Breast epithelium (tissue), 4 donors: ENCODE results near the gene SMPX. TPM values are rescaled to one million over a fixed set of nuclear protein-coding genes. Genes with fewer than 3 reads are reported as not detected.
"Not testable (repeated sequence)": the region's sequence is repeated elsewhere in the genome, so short reads cannot be mapped to it uniquely, and the experiment has no call there.

ENCODE experiments used
- DNase-seq, 2 donors: peaks; one replicate each; pipeline ENCODE4 v3.0.0-alpha.2; 2019; ENCODE audit warnings: low spot score in 2 of 2
- H3K27ac ChIP-seq, 2 donors: fragments of 200-600 bp; sonication (generic) in 1 of 2; one replicate each; pipeline ENCODE4 v1.5.1; 2016 to 2019; ENCODE audit warnings: mild to moderate bottlenecking in 1 of 2
- H3K27me3 ChIP-seq, 2 donors: fragments of 200-600 bp; sonication (generic) in 1 of 2; one replicate each; pipeline versions ENCODE4 v1.5.1 to v1.6.0; 2017 to 2019; ENCODE audit warnings: control low read depth in 1 of 2, mild to moderate bottlenecking in 1 of 2
- H3K36me3 ChIP-seq: fragments of 200-600 bp; one replicate; pipeline ENCODE4 v1.5.1; 2019
- H3K4me1 ChIP-seq, 2 donors: fragments of 200-600 bp; sonication (generic); one replicate each; pipeline ENCODE4 v1.5.1; 2016 to 2019; ENCODE audit warnings: control low read depth in 1 of 2
- H3K4me3 ChIP-seq, 3 donors: fragments of 200-600 bp; sonication (generic); 1 replicate in 2 of 3; 2 replicates in 1 of 3; pipeline ENCODE4 v1.5.1; 2016 to 2019; ENCODE audit warnings: mild to moderate bottlenecking in 3 of 3, moderate library complexity in 2 of 3
- H3K9me3 ChIP-seq, 2 donors: fragments of 200-600 bp; sonication (generic) in 1 of 2; one replicate each; pipeline ENCODE4 v1.5.1; 2016 to 2019; ENCODE audit warnings: control low read depth in 1 of 2
- CTCF ChIP-seq, 3 donors: fragments of 450-650 bp; IDR thresholded peaks; one replicate each; pipeline ENCODE4 v1.5.1; 2016 to 2017; ENCODE audit warnings: antibody characterized with exemption in 3 of 3, mild to moderate bottlenecking in 3 of 3, moderate library complexity in 3 of 3
- POLR2A ChIP-seq: fragments of 450-650 bp; IDR thresholded peaks from one replicate; pipeline ENCODE4 v1.6.1; 2016; ENCODE audit warnings: antibody characterized with exemption, mild to moderate bottlenecking, moderate library complexity
- POLR2AphosphoS5 ChIP-seq, 3 donors: sonication (generic); formaldehyde crosslinking; IDR thresholded peaks; one replicate each; pipeline ENCODE4 v1.6.1; 2017; ENCODE audit warnings: antibody characterized with exemption in 3 of 3
- intact Hi-C: fragments of 100-400 bp; cut with DNase I; formaldehyde crosslinking; loops from one replicate; pipeline ENCODE4 v1.15.1; 2023; ENCODE audit warnings: low total_unique reads
- total RNA-seq, 3 donors: library from RNA; depleted of rRNA; stranded (reverse); fragments of >200 nt; gene quantifications; one replicate each; pipeline ENCODE4 v1.1.0, GENCODE V29; 2016

The SMPX gene
- total RNA-seq, 3 donors from 2014 or later = 1.0 TPM; not detected in 2

GRCh38 chrX:21778236-21778635, 20.3 kb upstream of the SMPX start:
- DNase-seq = no peak
- Histone ChIP-seq H3K4me3 (no peak overlapping the region), H3K36me3 (no peaks in the 10 kb centered on the region), H3K4me1 (no peaks in the 10 kb centered on the region), H3K27me3 (peaks cover 0 to 3% of the 10 kb centered on the region in 2 donors), H3K27ac (no peak overlapping the region), H3K9me3 (no peaks in the 10 kb centered on the region)
- no peak for TF ChIP-seq CTCF (IDR thresholded peaks at IDR 0.05)
- no peak for TF ChIP-seq POLR2A
- TF ChIP-seq POLR2AphosphoS5 (IDR thresholded peaks at IDR 0.05) = no peak
- intact Hi-C loops = no loop called here

- H3K4me1 ChIP-seq, H3K9me3 ChIP-seq, H3K36me3 ChIP-seq, DNase-seq, intact Hi-C loops, H3K27ac ChIP-seq, H3K4me3 ChIP-seq: not testable (repeated sequence)
- H3K27me3 ChIP-seq = peaks cover 0 to 12% of the 10 kb centered on the region in 2 donors
Observed at GRCh38 chrX:21775128-21775527, 17.2 kb upstream of the SMPX start.

GRCh38 chrX:21773036-21773435, 15.1 kb upstream of the SMPX start:
- H3K4me3 ChIP-seq, intact Hi-C loops, H3K36me3 ChIP-seq, H3K4me1 ChIP-seq, H3K27ac ChIP-seq, H3K9me3 ChIP-seq, DNase-seq: not testable (repeated sequence)
- H3K27me3 ChIP-seq = peaks cover 0 to 12% of the 10 kb centered on the region in 2 donors

- TF ChIP-seq POLR2A (no peak), POLR2AphosphoS5 (IDR thresholded peaks at IDR 0.05) (no peak), CTCF (IDR thresholded peaks at IDR 0.05) (no peak)
- H3K4me1 ChIP-seq = no peaks in the 10 kb centered on the region
- H3K36me3 ChIP-seq = no peaks in the 10 kb centered on the region
- no peak overlapping the region for H3K27ac ChIP-seq
- intact Hi-C loops = no loop called here
- no peak for DNase-seq
- H3K27me3 ChIP-seq = peaks cover 0 to 20% of the 10 kb centered on the region in 2 donors
- no peaks in the 10 kb centered on the region for H3K9me3 ChIP-seq
- no peak overlapping the region for H3K4me3 ChIP-seq
Observed at GRCh38 chrX:21770631-21771321, 12.9 kb upstream of the SMPX start.

- Histone ChIP-seq H3K4me1 (no peaks in the 10 kb centered on the region), H3K27ac (no peak overlapping the region), H3K36me3 (no peaks in the 10 kb centered on the region), H3K27me3 (peaks cover 0 to 27% of the 10 kb centered on the region in 2 donors), H3K9me3 (no peaks in the 10 kb centered on the region), H3K4me3 (no peak overlapping the region)
- no peak for TF ChIP-seq POLR2A
- TF ChIP-seq CTCF (IDR thresholded peaks at IDR 0.05) = no peak
- TF ChIP-seq POLR2AphosphoS5 (IDR thresholded peaks at IDR 0.05) = no peak
- no peak for DNase-seq
- intact Hi-C loops = no loop called here
Observed at GRCh38 chrX:21766101-21766500, 8.2 kb upstream of the SMPX start.

- H3K27me3 ChIP-seq = peaks cover 0 to 26% of the 10 kb centered on the region in 2 donors
- H3K27ac ChIP-seq = no peak overlapping the region
- DNase-seq = no peak
- no peak for TF ChIP-seq POLR2A
- no peak for TF ChIP-seq POLR2AphosphoS5 (IDR thresholded peaks at IDR 0.05)
- no peak for TF ChIP-seq CTCF (IDR thresholded peaks at IDR 0.05)
- H3K9me3 ChIP-seq = no peaks in the 10 kb centered on the region
- intact Hi-C loops = no loop called here
- no peaks in the 10 kb centered on the region for H3K4me1 ChIP-seq
- no peaks in the 10 kb centered on the region for H3K36me3 ChIP-seq
- no peak overlapping the region for H3K4me3 ChIP-seq
Observed at GRCh38 chrX:21764008-21764407, 6.1 kb upstream of the SMPX start.
